ENCODE data around the gene FADD.

- TF ChIP-seq GATA2 (IDR thresholded peaks at IDR 0.05; ENCODE audit: insufficient read depth, insufficient read length, low read depth, low read length), result no peak
- peak in 1 of 2 donors; percentile 32 for TF ChIP-seq CTCF (IDR thresholded peaks at IDR 0.05; ENCODE audit: extremely low read depth in 1 of 2, insufficient read depth in 1 of 2, low read depth in 1 of 2, low read length in 2 of 2)
- TF ChIP-seq POLR2A (IDR thresholded peaks at IDR 0.05; ENCODE audit: low read depth, low read length), result no peak
Measured at GRCh38 chr11:70158201-70158600, 44.9 kb upstream of the FADD start.

Measured in endothelial cell of umbilical vein (primary cell).